H1 (cell line): ENCODE measurements around the gene FAM13C.

Source experiments
- CREB1 ChIP-seq: IDR thresholded peaks from 2 replicates; pipeline ENCODE4 v1.6.1; 2012; ENCODE audit warnings: inconsistent platforms
- EP300 ChIP-seq, 2 experiments: IDR thresholded peaks; 1 replicate in 1 of 2; 2 replicates in 1 of 2; pipeline ENCODE4 v1.6.1; 2011 to 2012; ENCODE audit warnings: low read depth in 2 of 2, low read length in 2 of 2, mild to moderate bottlenecking in 2 of 2, borderline replicate concordance in 1 of 2, inconsistent platforms in 1 of 2, moderate library complexity in 1 of 2
- EZH2 ChIP-seq: fragments of 200-600 bp; sonication (generic); IDR thresholded peaks from 2 replicates; pipeline ENCODE4 v1.7.1; 2012; ENCODE audit warnings: low read depth, mild to moderate bottlenecking, moderate library complexity, low read length, inconsistent platforms; ENCODE audit not compliant: severe bottlenecking
- GTF2F1 ChIP-seq: IDR thresholded peaks from 2 replicates; pipeline ENCODE4 v1.6.1; 2012; ENCODE audit warnings: low read depth, low read length, improper control_type of control experiment, borderline replicate concordance
- KDM5A ChIP-seq: fragments of 200-600 bp; IDR thresholded peaks from 2 replicates; pipeline ENCODE4 v1.7.1; 2012; ENCODE audit warnings: mild to moderate bottlenecking, low read length, inconsistent platforms, mixed read lengths
- MAFK ChIP-seq: IDR thresholded peaks from 2 replicates; pipeline ENCODE4 v1.6.1; 2012; ENCODE audit warnings: low read depth, mild to moderate bottlenecking, improper control_type of control experiment, low read length
- POLR2A ChIP-seq, 2 experiments: IDR thresholded peaks; 1 replicate in 1 of 2; 2 replicates in 1 of 2; pipeline ENCODE4 v1.6.1; 2011; ENCODE audit warnings: low read depth in 2 of 2, low read length in 2 of 2, mild to moderate bottlenecking in 2 of 2; ENCODE audit errors: control extremely low read depth in 1 of 2
- POLR2AphosphoS5 ChIP-seq: IDR thresholded peaks from 2 replicates; pipeline ENCODE4 v1.6.1; 2011; ENCODE audit warnings: low read depth, low read length
- POU5F1 ChIP-seq: IDR thresholded peaks from 2 replicates; pipeline ENCODE4 v1.6.1; 2011; ENCODE audit warnings: low read depth, mild to moderate bottlenecking, low read length, moderate library complexity
- RBBP5 ChIP-seq: IDR thresholded peaks from 2 replicates; pipeline ENCODE4 v1.7.1; 2012; ENCODE audit warnings: low read depth, mild to moderate bottlenecking, inconsistent platforms, low read length, moderate library complexity, borderline replicate concordance
- SP1 ChIP-seq: IDR thresholded peaks from 2 replicates; pipeline ENCODE4 v1.6.1; 2011; ENCODE audit warnings: low read depth, low read length
- SP2 ChIP-seq: IDR thresholded peaks from 2 replicates; pipeline ENCODE4 v1.6.1; 2012; ENCODE audit warnings: mild to moderate bottlenecking, low read length, inconsistent platforms
- TF ChIP-seq, protein P1 (sequence below), 3 experiments: IDR thresholded peaks; 1 replicate in 2 of 3; 2 replicates in 1 of 3; pipeline versions ENCODE4 v1.5.1 to v1.6.1; 2011; ENCODE audit warnings: low read length in 3 of 3, mild to moderate bottlenecking in 3 of 3, inconsistent platforms in 2 of 3, low read depth in 1 of 3, moderate library complexity in 1 of 3; ENCODE audit not compliant: insufficient read depth in 1 of 3; ENCODE audit errors: control extremely low read depth in 1 of 3

DNA sequence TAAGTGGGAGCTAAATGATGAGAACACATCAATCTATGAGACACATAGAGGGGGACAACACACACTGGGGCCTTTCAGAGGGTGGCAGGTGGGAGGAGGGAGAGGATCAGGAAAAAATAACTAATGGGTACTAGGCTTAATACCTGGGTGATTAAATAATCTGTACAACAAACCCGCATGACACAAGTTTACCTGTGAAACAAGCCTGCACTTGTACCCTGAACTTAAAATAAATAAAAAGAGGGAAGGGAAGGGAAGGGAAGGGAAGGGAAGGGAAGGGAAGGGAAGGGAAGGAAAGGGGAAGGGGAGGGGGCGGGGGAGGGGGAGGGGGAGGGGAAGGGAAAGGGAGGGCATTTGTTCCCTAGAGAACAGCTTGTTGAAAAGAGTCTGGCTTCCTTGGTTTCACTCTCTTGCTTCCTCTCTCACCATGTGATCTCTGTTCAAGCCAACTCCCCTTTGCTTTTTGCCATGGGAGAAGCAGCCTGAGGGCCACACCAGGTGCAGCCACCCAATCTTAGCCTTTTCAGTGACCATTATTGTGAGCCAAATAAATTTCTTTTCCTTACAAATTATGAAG lies 57.7 kb downstream of the FAM13C start:
- TF ChIP-seq SP1 (no peak), EP300 (IDR thresholded peaks at IDR 0.05; ENCODE audit: borderline replicate concordance in 1 of 2, low read depth in 2 of 2, low read length in 2 of 2) (no peak), POLR2A (IDR thresholded peaks at IDR 0.05; ENCODE audit: control extremely low read depth in 1 of 2, low read depth in 2 of 2, low read length in 2 of 2) (no peak), SP2 (no peak), RBBP5 (no peak), GTF2F1 (no peak), EZH2 (no peak), CREB1 (no peak), MAFK (no peak), KDM5A (no peak), POU5F1 (no peak), POLR2AphosphoS5 (no peak)
- TF ChIP-seq, protein P1, sequence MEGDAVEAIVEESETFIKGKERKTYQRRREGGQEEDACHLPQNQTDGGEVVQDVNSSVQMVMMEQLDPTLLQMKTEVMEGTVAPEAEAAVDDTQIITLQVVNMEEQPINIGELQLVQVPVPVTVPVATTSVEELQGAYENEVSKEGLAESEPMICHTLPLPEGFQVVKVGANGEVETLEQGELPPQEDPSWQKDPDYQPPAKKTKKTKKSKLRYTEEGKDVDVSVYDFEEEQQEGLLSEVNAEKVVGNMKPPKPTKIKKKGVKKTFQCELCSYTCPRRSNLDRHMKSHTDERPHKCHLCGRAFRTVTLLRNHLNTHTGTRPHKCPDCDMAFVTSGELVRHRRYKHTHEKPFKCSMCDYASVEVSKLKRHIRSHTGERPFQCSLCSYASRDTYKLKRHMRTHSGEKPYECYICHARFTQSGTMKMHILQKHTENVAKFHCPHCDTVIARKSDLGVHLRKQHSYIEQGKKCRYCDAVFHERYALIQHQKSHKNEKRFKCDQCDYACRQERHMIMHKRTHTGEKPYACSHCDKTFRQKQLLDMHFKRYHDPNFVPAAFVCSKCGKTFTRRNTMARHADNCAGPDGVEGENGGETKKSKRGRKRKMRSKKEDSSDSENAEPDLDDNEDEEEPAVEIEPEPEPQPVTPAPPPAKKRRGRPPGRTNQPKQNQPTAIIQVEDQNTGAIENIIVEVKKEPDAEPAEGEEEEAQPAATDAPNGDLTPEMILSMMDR (IDR thresholded peaks at IDR 0.05; ENCODE audit: control extremely low read depth in 1 of 3, insufficient read depth in 1 of 3, low read depth in 1 of 3, low read length in 3 of 3), result no peak
